GM12891 (cell line): ENCODE results near the gene KYAT1.

Source experiments
- PAX5 ChIP-seq: IDR thresholded peaks from 2 replicates; pipeline ENCODE4 v1.6.1; 2011; ENCODE audit warnings: low read length, moderate library complexity, mild to moderate bottlenecking; ENCODE audit not compliant: insufficient read depth, severe bottlenecking
- POLR2A ChIP-seq: IDR thresholded peaks from 2 replicates; pipeline ENCODE4 v1.6.1; 2011; ENCODE audit warnings: low read depth, low read length, control low read depth
- POLR2AphosphoS5 ChIP-seq: IDR thresholded peaks from 2 replicates; pipeline ENCODE4 v1.6.1; 2011; ENCODE audit warnings: low read depth, low read length, control low read depth
- SPI1 ChIP-seq: IDR thresholded peaks from 2 replicates; pipeline ENCODE4 v1.6.1; 2011; ENCODE audit warnings: low read depth, low read length, control low read depth
- TAF1 ChIP-seq: IDR thresholded peaks from 2 replicates; pipeline ENCODE4 v1.6.1; 2011; ENCODE audit warnings: low read depth, low read length, control low read depth

GRCh38 chr9:128786681-128787601, 94.8 kb downstream of the KYAT1 start, which contains the start of gene TBC1D13:
- TF ChIP-seq POLR2A (0 out of 2 replicates have a peak, but pooled peaks have one; percentile 29), PAX5 (peak; percentile 54), POLR2AphosphoS5 (0 out of 2 replicates have a peak, but pooled peaks have one; percentile 21), TAF1 (0 out of 2 replicates have a peak, but pooled peaks have one; percentile 9), SPI1 (no peak)
